Activated T-cell treated with anti-CD3 and anti-CD28 coated beads, Interleukin-2, amount 50 U/mL, for 4 hours (primary cell): Measurements from ENCODE around the gene RCC1. TPM values are rescaled to one million over a fixed set of nuclear protein-coding genes. Genes with fewer than 3 reads are reported as not detected.
"Not testable (repeated sequence)": the region's sequence is repeated elsewhere in the genome, so short reads cannot be mapped to it uniquely, and the experiment has no call there.

Source experiments
- ATAC-seq, 2 donors: fragments of 200-7000 bp; cut with Tn5 transposase; one replicate each; pipeline ENCODE4 v1.10.0; 2021
- DNase-seq: peaks from one replicate; pipeline ENCODE4 v3.0.0-alpha.2; 2020
- H3K27me3 Mint-ChIP-seq: one replicate; pipeline ENCODE4 v1.8.0; 2021; ENCODE audit warnings: low read depth, mixed read lengths
- H3K36me3 Mint-ChIP-seq: one replicate; pipeline ENCODE4 v1.8.0; 2022; ENCODE audit warnings: mixed read lengths; ENCODE audit not compliant: insufficient read depth
- H3K4me1 Mint-ChIP-seq: one replicate; pipeline ENCODE4 v1.8.0; 2021; ENCODE audit warnings: low read depth, mixed read lengths
- H3K4me3 Mint-ChIP-seq: one replicate; pipeline ENCODE4 v1.8.0; 2021; ENCODE audit warnings: mild to moderate bottlenecking, moderate library complexity, mixed read lengths
- H3K9me3 Mint-ChIP-seq: one replicate; pipeline ENCODE4 v1.8.0; 2021; ENCODE audit warnings: mixed read lengths
- total RNA-seq, 3 donors: library from RNA; stranded (reverse); gene quantifications; one replicate each; pipeline ENCODE4 v1.2.1, GENCODE V29; 2021

Gene RCC1, protein sequence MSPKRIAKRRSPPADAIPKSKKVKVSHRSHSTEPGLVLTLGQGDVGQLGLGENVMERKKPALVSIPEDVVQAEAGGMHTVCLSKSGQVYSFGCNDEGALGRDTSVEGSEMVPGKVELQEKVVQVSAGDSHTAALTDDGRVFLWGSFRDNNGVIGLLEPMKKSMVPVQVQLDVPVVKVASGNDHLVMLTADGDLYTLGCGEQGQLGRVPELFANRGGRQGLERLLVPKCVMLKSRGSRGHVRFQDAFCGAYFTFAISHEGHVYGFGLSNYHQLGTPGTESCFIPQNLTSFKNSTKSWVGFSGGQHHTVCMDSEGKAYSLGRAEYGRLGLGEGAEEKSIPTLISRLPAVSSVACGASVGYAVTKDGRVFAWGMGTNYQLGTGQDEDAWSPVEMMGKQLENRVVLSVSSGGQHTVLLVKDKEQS
- total RNA-seq: 100 to 1,000 TPM; 106 to 149 (median 139) TPM

- Mint-ChIP-seq H3K4me3 (peak within 1 kb of the TSS; percentile 100), H3K27me3 (peaks cover 7% of the 10 kb centered on the region), H3K36me3 (peaks cover 48% of the 10 kb centered on the region), H3K4me1 (peaks cover 17% of the 10 kb centered on the region), H3K9me3 (no peaks in the 10 kb centered on the region)
- peak; percentile 92 for DNase-seq
- ATAC-seq: peak; percentile 76 to 78
Measured at GRCh38 chr1:28505406-28506187, at the start of gene RCC1. Gene RCC1 (plus strand): TSS chr1:28506043. CDS start chr1:28529867, 23,824 bp downstream.

GRCh38 chr1:28456078-28456477, 49.8 kb upstream of the RCC1 start:
- Mint-ChIP-seq H3K36me3 (peaks cover 12% of the 10 kb centered on the region), H3K4me1 (peaks cover 13% of the 10 kb centered on the region), H3K27me3 (no peaks in the 10 kb centered on the region), H3K9me3 (no peaks in the 10 kb centered on the region), H3K4me3 (no peak overlapping the region)
- ATAC-seq: peak; percentile 58 to 62
- DNase-seq: no peak

- H3K36me3 Mint-ChIP-seq: peaks cover 12% of the 10 kb centered on the region
- H3K4me1 Mint-ChIP-seq: peaks cover 11% of the 10 kb centered on the region
- DNase-seq: no peak
- no peaks in the 10 kb centered on the region for H3K27me3 Mint-ChIP-seq
- no peak overlapping the region for H3K4me3 Mint-ChIP-seq
- H3K9me3 Mint-ChIP-seq: no peaks in the 10 kb centered on the region
- ATAC-seq: no peak
Measured at GRCh38 chr1:28457678-28458077, 48.2 kb upstream of the RCC1 start.

- Mint-ChIP-seq H3K36me3 (peaks cover 8% of the 10 kb centered on the region), H3K27me3 (no peaks in the 10 kb centered on the region), H3K4me3 (no peak overlapping the region), H3K9me3 (no peaks in the 10 kb centered on the region), H3K4me1 (peaks cover 11% of the 10 kb centered on the region)
- ATAC-seq (no peak), DNase-seq (no peak)
Measured at GRCh38 chr1:28458237-28459228, 47.3 kb upstream of the RCC1 start.

DNA sequence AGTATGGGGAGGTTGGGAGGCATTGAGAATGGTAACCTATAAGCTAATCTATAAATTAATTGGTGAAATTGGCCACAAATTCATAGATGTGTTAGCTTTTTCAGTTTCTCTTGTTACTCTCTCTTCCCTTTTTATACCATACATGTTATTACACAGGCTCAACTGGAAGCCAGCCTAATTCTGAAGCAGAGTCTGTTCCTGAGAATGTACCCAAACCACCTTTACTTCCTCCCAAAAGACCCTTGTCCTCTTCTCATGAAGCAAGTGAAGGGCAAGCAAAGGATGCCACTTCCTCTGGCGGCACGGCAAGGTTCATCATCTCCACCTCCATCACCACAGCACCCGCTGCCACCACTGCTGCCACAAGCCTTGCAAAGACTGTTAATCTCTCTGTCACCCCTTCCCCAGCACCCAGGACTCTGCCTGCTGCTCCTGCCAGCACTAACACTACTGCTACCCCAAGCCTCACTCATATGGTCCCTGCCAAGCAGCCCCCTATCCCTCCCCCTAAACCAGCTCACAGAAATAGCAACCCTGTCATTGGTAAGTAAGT, 39.5 kb upstream of the RCC1 start:
- DNase-seq: no peak
- H3K27me3 Mint-ChIP-seq: no peaks in the 10 kb centered on the region
- no peak for ATAC-seq
- no peaks in the 10 kb centered on the region for H3K4me1 Mint-ChIP-seq
- no peaks in the 10 kb centered on the region for H3K9me3 Mint-ChIP-seq
- H3K4me3 Mint-ChIP-seq: no peak overlapping the region
- H3K36me3 Mint-ChIP-seq: peaks cover 16% of the 10 kb centered on the region

- ATAC-seq: no peak
- no peak overlapping the region for H3K4me3 Mint-ChIP-seq
- H3K27me3 Mint-ChIP-seq: no peaks in the 10 kb centered on the region
- peaks cover 14% of the 10 kb centered on the region for H3K36me3 Mint-ChIP-seq
- H3K4me1 Mint-ChIP-seq: no peaks in the 10 kb centered on the region
- no peaks in the 10 kb centered on the region for H3K9me3 Mint-ChIP-seq
- DNase-seq: no peak
Measured at GRCh38 chr1:28470146-28470545, 35.7 kb upstream of the RCC1 start.

- not testable (repeated sequence) for DNase-seq, H3K4me1 Mint-ChIP-seq, H3K4me3 Mint-ChIP-seq, H3K27me3 Mint-ChIP-seq, ATAC-seq, H3K9me3 Mint-ChIP-seq
- H3K36me3 Mint-ChIP-seq: peaks cover 24% of the 10 kb centered on the region
Measured at GRCh38 chr1:28479497-28479896, 26.3 kb upstream of the RCC1 start.

DNA sequence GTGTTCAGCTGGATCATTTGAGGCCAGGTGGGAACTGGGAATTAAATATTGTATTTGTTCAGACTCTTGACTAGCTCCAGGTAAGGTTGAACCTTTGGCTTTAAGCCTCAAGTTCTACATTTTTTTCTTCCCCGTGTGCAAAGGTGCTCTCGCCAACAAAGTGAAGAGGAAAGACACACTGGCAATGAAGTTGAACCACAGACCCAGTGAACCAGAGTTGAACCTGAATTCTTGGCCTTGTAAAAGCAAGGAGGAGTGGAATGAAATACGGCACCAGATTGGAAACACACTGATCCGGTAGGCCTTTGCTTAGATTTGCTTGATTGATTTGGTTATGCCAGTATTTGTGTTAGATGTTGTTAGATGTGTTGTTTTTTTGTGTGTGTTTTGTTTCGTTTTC, 25.5 kb upstream of the RCC1 start:
- no peak overlapping the region for H3K4me3 Mint-ChIP-seq
- DNase-seq: no peak
- no peaks in the 10 kb centered on the region for H3K27me3 Mint-ChIP-seq
- H3K4me1 Mint-ChIP-seq: no peaks in the 10 kb centered on the region
- no peaks in the 10 kb centered on the region for H3K9me3 Mint-ChIP-seq
- ATAC-seq: no peak
- H3K36me3 Mint-ChIP-seq: peaks cover 20% of the 10 kb centered on the region

GRCh38 chr1:28482138-28482537, 23.7 kb upstream of the RCC1 start:
- Mint-ChIP-seq H3K36me3 (peaks cover 16% of the 10 kb centered on the region), H3K4me3 (no peak overlapping the region), H3K4me1 (no peaks in the 10 kb centered on the region), H3K27me3 (no peaks in the 10 kb centered on the region), H3K9me3 (no peaks in the 10 kb centered on the region)
- ATAC-seq: no peak
- DNase-seq: no peak

DNA sequence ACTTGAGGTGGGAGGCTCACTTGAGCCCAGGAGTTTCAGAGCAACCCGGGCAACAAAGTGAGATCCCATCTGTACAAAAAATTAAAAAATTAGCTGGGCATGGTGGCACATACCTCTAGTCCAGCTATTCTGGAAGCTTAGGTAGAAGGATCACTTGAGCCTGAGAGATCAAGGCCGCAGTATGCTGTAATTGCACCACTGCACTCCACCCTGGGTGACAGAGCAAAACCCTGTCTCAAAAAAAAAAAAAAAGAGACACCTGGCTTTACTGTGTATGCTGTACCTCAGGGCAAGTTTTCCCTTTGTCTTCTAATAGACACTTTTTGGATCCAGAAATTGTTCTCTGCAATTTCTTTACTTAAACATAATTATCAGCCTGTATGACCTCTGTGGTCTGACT, 23.1 kb upstream of the RCC1 start:
- H3K4me3 Mint-ChIP-seq: no peak overlapping the region
- DNase-seq (no peak), ATAC-seq (no peak)
- no peaks in the 10 kb centered on the region for H3K4me1 Mint-ChIP-seq
- H3K36me3 Mint-ChIP-seq: peaks cover 15% of the 10 kb centered on the region
- H3K9me3 Mint-ChIP-seq: no peaks in the 10 kb centered on the region
- no peaks in the 10 kb centered on the region for H3K27me3 Mint-ChIP-seq

DNA sequence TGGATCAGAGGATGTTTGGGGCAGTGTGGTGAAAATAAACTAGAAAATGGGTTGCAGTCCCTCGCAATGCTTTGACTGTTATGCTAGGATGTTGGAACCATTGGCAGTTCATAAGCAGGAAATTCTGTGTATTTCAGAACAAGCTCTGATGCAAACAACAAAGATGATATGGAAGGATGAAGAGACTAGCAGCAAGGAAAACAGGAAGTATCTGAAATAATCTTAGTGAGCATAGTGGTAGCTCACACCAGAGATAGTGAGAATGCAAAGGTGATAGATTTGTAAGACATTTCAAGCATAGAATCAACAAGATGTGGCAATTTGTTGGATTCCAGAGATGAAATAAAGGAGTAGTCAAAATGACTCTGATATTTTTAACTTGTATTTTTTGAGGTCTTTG, 11.1 kb upstream of the RCC1 start:
- DNase-seq (no peak), ATAC-seq (no peak)
- Mint-ChIP-seq H3K9me3 (no peaks in the 10 kb centered on the region), H3K4me3 (no peak overlapping the region), H3K4me1 (peaks cover 5% of the 10 kb centered on the region), H3K27me3 (no peaks in the 10 kb centered on the region), H3K36me3 (peaks cover 16% of the 10 kb centered on the region)

DNA sequence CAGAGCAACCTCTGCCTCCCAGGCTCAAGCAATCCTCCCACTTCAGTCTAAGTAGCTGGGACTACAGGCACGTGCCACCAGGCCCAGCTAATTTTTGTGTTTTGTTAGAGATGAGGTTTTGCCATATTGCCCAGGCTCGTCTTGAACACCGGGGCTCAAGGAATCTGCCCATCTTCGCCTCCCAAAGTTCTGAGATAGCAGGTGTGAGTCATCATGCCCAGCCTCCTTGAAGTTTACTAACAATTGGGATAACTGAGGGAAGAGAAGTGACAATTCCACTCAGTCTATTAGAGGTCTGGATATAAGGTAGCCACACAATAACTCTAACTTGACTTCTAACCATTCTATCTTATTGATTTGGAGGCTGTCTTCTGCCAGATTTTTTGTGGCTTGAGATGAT, 6.3 kb upstream of the RCC1 start:
- no peak overlapping the region for H3K4me3 Mint-ChIP-seq
- H3K9me3 Mint-ChIP-seq: no peaks in the 10 kb centered on the region
- DNase-seq (no peak), ATAC-seq (no peak)
- H3K36me3 Mint-ChIP-seq: peaks cover 11% of the 10 kb centered on the region
- peaks cover 3% of the 10 kb centered on the region for H3K4me1 Mint-ChIP-seq
- no peaks in the 10 kb centered on the region for H3K27me3 Mint-ChIP-seq

GRCh38 chr1:28501925-28502324, 3.9 kb upstream of the RCC1 start:
- Mint-ChIP-seq H3K36me3 (peaks cover 16% of the 10 kb centered on the region), H3K27me3 (peaks cover 2% of the 10 kb centered on the region), H3K4me3 (no peak overlapping the region), H3K4me1 (no peaks in the 10 kb centered on the region), H3K9me3 (no peaks in the 10 kb centered on the region)
- DNase-seq: no peak
- no peak for ATAC-seq

- ATAC-seq (no peak), DNase-seq (no peak)
- no peaks in the 10 kb centered on the region for H3K9me3 Mint-ChIP-seq
- H3K4me1 Mint-ChIP-seq: no peaks in the 10 kb centered on the region
- H3K27me3 Mint-ChIP-seq: peaks cover 2% of the 10 kb centered on the region
- no peak overlapping the region for H3K4me3 Mint-ChIP-seq
- H3K36me3 Mint-ChIP-seq: peaks cover 26% of the 10 kb centered on the region
Measured at GRCh38 chr1:28503117-28503516, 2.7 kb upstream of the RCC1 start.
